Loucy (cell line): ENCODE data around the gene AMER2.

Experiments
- CTCF ChIP-seq: fragments of 200-600 bp; sonication (generic); conservative IDR thresholded peaks from 2 replicates; pipeline ENCODE4 v1.5.1; 2014; ENCODE audit warnings: mild to moderate bottlenecking, antibody characterized with exemption, low read length
- EZH2phosphoT487 ChIP-seq: fragments of 200-600 bp; IDR thresholded peaks from 2 replicates; pipeline ENCODE4 v1.6.1; 2018; ENCODE audit warnings: antibody characterized with exemption, mild to moderate bottlenecking, moderate library complexity, borderline replicate concordance

GRCh38 chr13:25181597-25181996 is 9.5 kb upstream of the AMER2 start:
- TF ChIP-seq CTCF (no peak), EZH2phosphoT487 (no peak)
